Activated CD8-positive, alpha-beta memory T cell treated with anti-CD3 and anti-CD28 coated beads for 1 hour (primary cell): ENCODE data around the gene SEC14L2.

Experiments
- DNase-seq, 2 donors: peaks; one replicate each; pipeline ENCODE4 v3.0.0-alpha.2; 2020; ENCODE audit warnings: low read depth in 1 of 2; ENCODE audit errors: extremely low read depth in 1 of 2

SEC14L2 gene

GRCh38 chr22:30396871-30397655 lies at the start of gene SEC14L2:
TSS of gene SEC14L2 (plus strand) at chr22:30397018. CDS start at chr22:30397117, 99 bp downstream.
- peak; percentile 29 to 44 for DNase-seq

- DNase-seq, result no peak
Measured at GRCh38 chr22:30347255-30347892, 49.4 kb upstream of the SEC14L2 start.

GRCh38 chr22:30348404-30348803 lies 48.4 kb upstream of the SEC14L2 start:
- no peak for DNase-seq

- no peak for DNase-seq
Measured at GRCh38 chr22:30348809-30349208, 48.0 kb upstream of the SEC14L2 start.

GRCh38 chr22:30351226-30351625 lies 45.6 kb upstream of the SEC14L2 start:
- no peak for DNase-seq

- DNase-seq, result no peak
Measured at GRCh38 chr22:30354644-30355043, 42.2 kb upstream of the SEC14L2 start.

- peak; percentile 60 to 82 for DNase-seq
Measured at GRCh38 chr22:30356449-30357235, 40.2 kb upstream of the SEC14L2 start, which contains the start of the genes CCDC157 and SF3A1. TSS of gene CCDC157 (plus strand) at chr22:30357007. CDS start at chr22:30366001, 8,994 bp downstream. TSS of gene SF3A1 (minus strand) at chr22:30356894. CDS start at chr22:30356792, 102 bp downstream.

GRCh38 chr22:30357236-30357570 lies 39.6 kb upstream of the SEC14L2 start:
- DNase-seq, result peak in 1 of 2 donors; percentile 14

- no peak for DNase-seq
Measured at GRCh38 chr22:30357650-30358215, 39.1 kb upstream of the SEC14L2 start.

- DNase-seq, result no peak
Measured at GRCh38 chr22:30358541-30358940, 38.3 kb upstream of the SEC14L2 start.

- no peak for DNase-seq
Measured at GRCh38 chr22:30361916-30362650, 34.7 kb upstream of the SEC14L2 start.

GRCh38 chr22:30362651-30363281 lies 34.1 kb upstream of the SEC14L2 start:
- no peak for DNase-seq

GRCh38 chr22:30365891-30366290 lies 30.9 kb upstream of the SEC14L2 start:
- DNase-seq, result no peak

- DNase-seq, result no peak
Measured at GRCh38 chr22:30368420-30368819, 28.4 kb upstream of the SEC14L2 start.

GRCh38 chr22:30370641-30371230 lies 26.1 kb upstream of the SEC14L2 start:
- DNase-seq, result no peak

GRCh38 chr22:30371321-30371720 lies 25.5 kb upstream of the SEC14L2 start:
- no peak for DNase-seq

- DNase-seq, result no peak
Measured at GRCh38 chr22:30371981-30372380, 24.8 kb upstream of the SEC14L2 start.

- no peak for DNase-seq
Measured at GRCh38 chr22:30372915-30373314, 23.9 kb upstream of the SEC14L2 start.
